ENCODE data around the gene LGALS9. TPM values are rescaled to one million over a fixed set of nuclear protein-coding genes. Genes with fewer than 3 reads are reported as not detected.
"Not testable (repeated sequence)": the region's sequence is repeated elsewhere in the genome, so short reads cannot be mapped to it uniquely, and the experiment has no call there.

LGALS9 gene
- total RNA-seq, 1 donor from 2014 or later, result 9.4 TPM

GRCh38 chr17:27637818-27638217 lies 6.8 kb downstream of the LGALS9 start:
- not testable (repeated sequence) for H3K27ac ChIP-seq (ENCODE audit: low read depth, low read length); H3K9me3 ChIP-seq (ENCODE audit: insufficient read depth, low read depth, low read length); H3K4me2 ChIP-seq (ENCODE audit: low read length); H3K27ac Mint-ChIP-seq (ENCODE audit: unreplicated experiment); H3K9ac ChIP-seq (ENCODE audit: low read length); H3K27me3 Mint-ChIP-seq (ENCODE audit: low read depth, unreplicated experiment); FAIRE-seq; DNase-seq (ENCODE audit: low read depth); H4K20me1 ChIP-seq (ENCODE audit: insufficient read depth, low read length); H3K4me3 ChIP-seq (ENCODE audit: insufficient read depth, low read depth, low read length); H3K4me3 Mint-ChIP-seq (ENCODE audit: unreplicated experiment); H3K9me3 Mint-ChIP-seq (ENCODE audit: unreplicated experiment); H3K4me1 Mint-ChIP-seq (ENCODE audit: low read depth, unreplicated experiment); H3K4me1 ChIP-seq (ENCODE audit: insufficient read depth, low read length); H3K36me3 ChIP-seq (ENCODE audit: insufficient read depth, low read length); H3K27me3 ChIP-seq (ENCODE audit: insufficient read depth, low read length); H2AFZ ChIP-seq (ENCODE audit: low read depth, low read length); H3K79me2 ChIP-seq (ENCODE audit: insufficient read depth, low read length)
- peaks cover 12% of the 10 kb centered on the region for H3K36me3 Mint-ChIP-seq (ENCODE audit: low read depth, unreplicated experiment)

DNA sequence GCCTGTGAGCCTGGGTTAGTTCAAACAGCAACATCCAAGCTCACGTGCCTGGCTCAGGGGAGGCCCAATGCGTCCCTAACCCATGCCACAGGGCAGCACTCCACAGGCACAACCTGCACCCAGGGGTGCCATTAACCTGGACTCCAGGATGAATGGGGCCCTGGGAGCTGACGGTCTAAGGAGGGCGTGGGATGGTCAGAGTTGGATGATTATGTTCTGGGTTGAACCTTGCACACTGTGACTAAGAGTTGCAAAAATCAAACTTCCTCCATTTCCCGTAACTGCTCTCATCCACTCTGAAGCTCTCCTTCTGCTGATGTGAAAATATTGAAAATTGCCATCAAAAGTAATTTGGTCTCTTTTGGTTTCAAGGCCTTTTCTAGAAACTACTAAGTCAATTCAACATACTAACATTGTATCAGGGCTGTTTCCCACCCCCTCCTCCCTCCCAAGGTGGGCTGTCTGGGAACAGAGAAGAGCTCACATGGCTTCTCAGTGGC lies 7.5 kb downstream of the LGALS9 start:
- DNase-seq (ENCODE audit: low read depth); H3K79me2 ChIP-seq (ENCODE audit: insufficient read depth, low read length); H3K9me3 Mint-ChIP-seq (ENCODE audit: unreplicated experiment); H3K9ac ChIP-seq (ENCODE audit: low read length); H3K27me3 Mint-ChIP-seq (ENCODE audit: low read depth, unreplicated experiment); H3K36me3 ChIP-seq (ENCODE audit: insufficient read depth, low read length); H3K9me3 ChIP-seq (ENCODE audit: insufficient read depth, low read depth, low read length); H2AFZ ChIP-seq (ENCODE audit: low read depth, low read length); H3K27ac Mint-ChIP-seq (ENCODE audit: unreplicated experiment); H3K27ac ChIP-seq (ENCODE audit: low read depth, low read length); H3K4me3 Mint-ChIP-seq (ENCODE audit: unreplicated experiment); H3K4me1 ChIP-seq (ENCODE audit: insufficient read depth, low read length); H4K20me1 ChIP-seq (ENCODE audit: insufficient read depth, low read length); H3K4me3 ChIP-seq (ENCODE audit: insufficient read depth, low read depth, low read length); H3K27me3 ChIP-seq (ENCODE audit: insufficient read depth, low read length); H3K4me2 ChIP-seq (ENCODE audit: low read length); H3K4me1 Mint-ChIP-seq (ENCODE audit: low read depth, unreplicated experiment); FAIRE-seq: not testable (repeated sequence)
- peaks cover 11% of the 10 kb centered on the region for H3K36me3 Mint-ChIP-seq (ENCODE audit: low read depth, unreplicated experiment)

DNA sequence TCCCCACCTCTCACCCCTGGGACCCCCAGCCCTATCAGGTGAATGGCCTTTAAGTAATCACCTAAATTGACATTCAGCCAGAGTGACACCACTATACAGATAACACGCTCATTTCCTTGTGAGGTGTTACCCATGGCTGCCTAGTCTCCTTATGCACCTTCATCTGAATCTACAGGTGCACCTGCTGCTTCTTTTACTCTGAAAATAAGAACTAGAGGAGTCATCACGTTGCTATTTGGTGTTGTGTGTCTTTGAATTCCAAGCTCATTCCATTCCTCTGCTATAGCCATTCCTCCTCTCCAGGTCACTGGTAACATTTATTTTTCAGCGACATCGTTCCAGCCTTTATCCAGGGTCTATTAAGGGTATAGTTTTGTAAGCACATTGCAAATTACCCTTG lies 9.8 kb downstream of the LGALS9 start:
- H3K27me3 ChIP-seq (ENCODE audit: insufficient read depth, low read length), result no peaks in the 10 kb centered on the region
- no peak for FAIRE-seq
- no peak overlapping the region for H3K4me2 ChIP-seq (ENCODE audit: low read length)
- DNase-seq (ENCODE audit: low read depth), result no peak
- Mint-ChIP-seq H3K27ac (ENCODE audit: unreplicated experiment) (no peak overlapping the region), H3K9me3 (ENCODE audit: unreplicated experiment) (no peaks in the 10 kb centered on the region), H3K4me1 (ENCODE audit: low read depth, unreplicated experiment) (peaks cover 2% of the 10 kb centered on the region), H3K4me3 (ENCODE audit: unreplicated experiment) (no peak overlapping the region), H3K27me3 (ENCODE audit: low read depth, unreplicated experiment) (no peaks in the 10 kb centered on the region), H3K36me3 (ENCODE audit: low read depth, unreplicated experiment) (peaks cover 14% of the 10 kb centered on the region)
- H3K79me2 ChIP-seq (ENCODE audit: insufficient read depth, low read length), result no peaks in the 10 kb centered on the region
- no peak overlapping the region for H3K9ac ChIP-seq (ENCODE audit: low read length)
- H3K9me3 ChIP-seq (ENCODE audit: insufficient read depth, low read depth, low read length), result no peaks in the 10 kb centered on the region
- H3K27ac ChIP-seq (ENCODE audit: low read depth, low read length), result no peak overlapping the region
- H2AFZ ChIP-seq (ENCODE audit: low read depth, low read length), result no peak overlapping the region
- no peak overlapping the region for H3K4me3 ChIP-seq (ENCODE audit: insufficient read depth, low read depth, low read length)
- H3K36me3 ChIP-seq (ENCODE audit: insufficient read depth, low read length), result no peaks in the 10 kb centered on the region
- TF ChIP-seq, protein P1, sequence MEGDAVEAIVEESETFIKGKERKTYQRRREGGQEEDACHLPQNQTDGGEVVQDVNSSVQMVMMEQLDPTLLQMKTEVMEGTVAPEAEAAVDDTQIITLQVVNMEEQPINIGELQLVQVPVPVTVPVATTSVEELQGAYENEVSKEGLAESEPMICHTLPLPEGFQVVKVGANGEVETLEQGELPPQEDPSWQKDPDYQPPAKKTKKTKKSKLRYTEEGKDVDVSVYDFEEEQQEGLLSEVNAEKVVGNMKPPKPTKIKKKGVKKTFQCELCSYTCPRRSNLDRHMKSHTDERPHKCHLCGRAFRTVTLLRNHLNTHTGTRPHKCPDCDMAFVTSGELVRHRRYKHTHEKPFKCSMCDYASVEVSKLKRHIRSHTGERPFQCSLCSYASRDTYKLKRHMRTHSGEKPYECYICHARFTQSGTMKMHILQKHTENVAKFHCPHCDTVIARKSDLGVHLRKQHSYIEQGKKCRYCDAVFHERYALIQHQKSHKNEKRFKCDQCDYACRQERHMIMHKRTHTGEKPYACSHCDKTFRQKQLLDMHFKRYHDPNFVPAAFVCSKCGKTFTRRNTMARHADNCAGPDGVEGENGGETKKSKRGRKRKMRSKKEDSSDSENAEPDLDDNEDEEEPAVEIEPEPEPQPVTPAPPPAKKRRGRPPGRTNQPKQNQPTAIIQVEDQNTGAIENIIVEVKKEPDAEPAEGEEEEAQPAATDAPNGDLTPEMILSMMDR (IDR thresholded peaks at IDR 0.05; ENCODE audit: insufficient read depth, low read depth, low read length), result no peak
- no peak for TF ChIP-seq EZH2 (IDR thresholded peaks at IDR 0.05; ENCODE audit: insufficient read depth, low read length)
- no peaks in the 10 kb centered on the region for H3K4me1 ChIP-seq (ENCODE audit: insufficient read depth, low read length)
- H4K20me1 ChIP-seq (ENCODE audit: insufficient read depth, low read length), result no peaks in the 10 kb centered on the region

GRCh38 chr17:27644586-27644985 lies 13.6 kb downstream of the LGALS9 start:
- no peaks in the 10 kb centered on the region for H3K27me3 ChIP-seq (ENCODE audit: insufficient read depth, low read length)
- no peak overlapping the region for H3K4me3 Mint-ChIP-seq (ENCODE audit: unreplicated experiment)
- no peaks in the 10 kb centered on the region for H3K4me1 ChIP-seq (ENCODE audit: insufficient read depth, low read length)
- H3K9me3 Mint-ChIP-seq (ENCODE audit: unreplicated experiment), result no peaks in the 10 kb centered on the region
- H3K27me3 Mint-ChIP-seq (ENCODE audit: low read depth, unreplicated experiment), result no peaks in the 10 kb centered on the region
- H3K36me3 Mint-ChIP-seq (ENCODE audit: low read depth, unreplicated experiment), result peaks cover 26% of the 10 kb centered on the region
- no peak for DNase-seq (ENCODE audit: low read depth)
- H3K27ac ChIP-seq (ENCODE audit: low read depth, low read length), result no peak overlapping the region
- no peaks in the 10 kb centered on the region for H3K9me3 ChIP-seq (ENCODE audit: insufficient read depth, low read depth, low read length)
- FAIRE-seq, result no peak
- peaks cover 2% of the 10 kb centered on the region for H3K4me1 Mint-ChIP-seq (ENCODE audit: low read depth, unreplicated experiment)
- no peak overlapping the region for H3K4me3 ChIP-seq (ENCODE audit: insufficient read depth, low read depth, low read length)
- H3K4me2 ChIP-seq (ENCODE audit: low read length), result no peak overlapping the region
- H3K79me2 ChIP-seq (ENCODE audit: insufficient read depth, low read length), result no peaks in the 10 kb centered on the region
- TF ChIP-seq EZH2 (IDR thresholded peaks at IDR 0.05; ENCODE audit: insufficient read depth, low read length), result no peak
- TF ChIP-seq, protein P1 (IDR thresholded peaks at IDR 0.05; ENCODE audit: insufficient read depth, low read depth, low read length), result no peak
- H3K27ac Mint-ChIP-seq (ENCODE audit: unreplicated experiment), result no peak overlapping the region
- no peak overlapping the region for H3K9ac ChIP-seq (ENCODE audit: low read length)
- no peak overlapping the region for H2AFZ ChIP-seq (ENCODE audit: low read depth, low read length)
- H4K20me1 ChIP-seq (ENCODE audit: insufficient read depth, low read length), result no peaks in the 10 kb centered on the region
- H3K36me3 ChIP-seq (ENCODE audit: insufficient read depth, low read length), result no peaks in the 10 kb centered on the region

GRCh38 chr17:27645621-27646020 lies 14.6 kb downstream of the LGALS9 start:
- not testable (repeated sequence) for H3K79me2 ChIP-seq (ENCODE audit: insufficient read depth, low read length); H2AFZ ChIP-seq (ENCODE audit: low read depth, low read length); H3K4me2 ChIP-seq (ENCODE audit: low read length); H3K9me3 ChIP-seq (ENCODE audit: insufficient read depth, low read depth, low read length); H3K9ac ChIP-seq (ENCODE audit: low read length); H3K4me3 Mint-ChIP-seq (ENCODE audit: unreplicated experiment); H3K36me3 ChIP-seq (ENCODE audit: insufficient read depth, low read length); H3K27ac ChIP-seq (ENCODE audit: low read depth, low read length); H3K27me3 Mint-ChIP-seq (ENCODE audit: low read depth, unreplicated experiment); DNase-seq (ENCODE audit: low read depth); H3K27me3 ChIP-seq (ENCODE audit: insufficient read depth, low read length); H3K4me3 ChIP-seq (ENCODE audit: insufficient read depth, low read depth, low read length); H3K9me3 Mint-ChIP-seq (ENCODE audit: unreplicated experiment); H3K4me1 ChIP-seq (ENCODE audit: insufficient read depth, low read length); H3K4me1 Mint-ChIP-seq (ENCODE audit: low read depth, unreplicated experiment); H3K27ac Mint-ChIP-seq (ENCODE audit: unreplicated experiment); FAIRE-seq; H4K20me1 ChIP-seq (ENCODE audit: insufficient read depth, low read length)
- peaks cover 26% of the 10 kb centered on the region for H3K36me3 Mint-ChIP-seq (ENCODE audit: low read depth, unreplicated experiment)
